ENCODE data around the gene IGF1R. TPM values are rescaled to one million over a fixed set of nuclear protein-coding genes. Genes with fewer than 3 reads are reported as not detected.

The IGF1R gene
- polyA plus RNA-seq, 1 experiment = 21.6 TPM

DNA sequence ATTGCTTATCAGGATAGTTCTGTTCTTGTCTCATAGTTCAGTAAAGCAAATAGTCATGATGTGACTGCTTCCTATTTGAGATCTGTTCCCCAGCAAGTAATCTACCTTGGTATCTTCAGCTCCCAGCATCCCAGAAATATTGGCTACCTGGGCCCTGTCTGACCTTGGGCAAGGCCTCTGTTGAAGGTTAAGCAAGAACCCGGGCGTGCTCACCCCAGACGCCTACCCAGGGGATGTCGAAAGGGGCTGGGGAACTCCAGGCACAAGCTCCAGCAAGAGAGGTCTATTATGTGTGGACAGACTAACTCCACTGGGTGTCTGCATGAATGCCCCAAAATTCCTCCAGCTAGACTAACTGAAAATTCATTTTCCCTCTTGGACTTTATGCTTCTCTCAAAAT, 37.3 kb upstream of the IGF1R start:
- TF ChIP-seq, protein P1, sequence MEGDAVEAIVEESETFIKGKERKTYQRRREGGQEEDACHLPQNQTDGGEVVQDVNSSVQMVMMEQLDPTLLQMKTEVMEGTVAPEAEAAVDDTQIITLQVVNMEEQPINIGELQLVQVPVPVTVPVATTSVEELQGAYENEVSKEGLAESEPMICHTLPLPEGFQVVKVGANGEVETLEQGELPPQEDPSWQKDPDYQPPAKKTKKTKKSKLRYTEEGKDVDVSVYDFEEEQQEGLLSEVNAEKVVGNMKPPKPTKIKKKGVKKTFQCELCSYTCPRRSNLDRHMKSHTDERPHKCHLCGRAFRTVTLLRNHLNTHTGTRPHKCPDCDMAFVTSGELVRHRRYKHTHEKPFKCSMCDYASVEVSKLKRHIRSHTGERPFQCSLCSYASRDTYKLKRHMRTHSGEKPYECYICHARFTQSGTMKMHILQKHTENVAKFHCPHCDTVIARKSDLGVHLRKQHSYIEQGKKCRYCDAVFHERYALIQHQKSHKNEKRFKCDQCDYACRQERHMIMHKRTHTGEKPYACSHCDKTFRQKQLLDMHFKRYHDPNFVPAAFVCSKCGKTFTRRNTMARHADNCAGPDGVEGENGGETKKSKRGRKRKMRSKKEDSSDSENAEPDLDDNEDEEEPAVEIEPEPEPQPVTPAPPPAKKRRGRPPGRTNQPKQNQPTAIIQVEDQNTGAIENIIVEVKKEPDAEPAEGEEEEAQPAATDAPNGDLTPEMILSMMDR (IDR thresholded peaks at IDR 0.05; ENCODE audit: low read depth, low read length) = no peak
- CTCF ChIA-PET = no interaction called here
- H3K4me3 ChIP-seq (ENCODE audit: low read depth, low read length) = no peak overlapping the region
- POLR2A ChIA-PET = no interaction called here
- peaks cover 6% of the 10 kb centered on the region for H3K27me3 ChIP-seq (ENCODE audit: control insufficient read depth, insufficient read depth, low read length)
- no peak for DNase-seq (ENCODE audit: low read depth, low spot score)
- no peaks in the 10 kb centered on the region for H3K9me3 ChIP-seq (ENCODE audit: control insufficient read depth, insufficient read depth, low read length)
- no peak overlapping the region for H3K27ac ChIP-seq (ENCODE audit: low read depth, low read length)

DNA sequence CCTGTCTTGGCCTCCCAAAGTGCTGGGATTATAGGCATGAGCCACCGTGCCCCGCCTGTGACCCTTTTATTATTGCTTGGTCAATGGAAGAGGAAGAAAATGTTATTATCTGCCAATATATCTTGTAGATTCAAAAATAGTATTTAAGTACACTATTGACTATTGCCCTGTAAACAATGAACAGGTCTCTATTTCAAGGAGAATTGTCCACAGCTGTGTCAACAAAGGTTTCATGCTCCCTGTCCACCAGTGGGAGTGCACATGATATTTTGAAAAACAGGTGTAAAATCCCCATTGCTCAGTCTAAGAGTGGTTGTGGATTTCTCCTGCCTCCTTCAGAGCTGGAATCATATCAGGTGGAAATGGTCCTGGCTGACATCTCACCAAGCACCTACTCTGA, 36.5 kb upstream of the IGF1R start:
- ChIA-PET POLR2A (no interaction called here), CTCF (interaction anchor here (0.9 kb wide), 1 partner anchor 602 kb away, joined by 3 read pairs; no protein-coding TSS in a partner anchor)
- peaks cover 9% of the 10 kb centered on the region for H3K27me3 ChIP-seq (ENCODE audit: control insufficient read depth, insufficient read depth, low read length)
- TF ChIP-seq, protein P1 (IDR thresholded peaks at IDR 0.05; ENCODE audit: low read depth, low read length) = no peak
- H3K27ac ChIP-seq (ENCODE audit: low read depth, low read length) = no peak overlapping the region
- no peak overlapping the region for H3K4me3 ChIP-seq (ENCODE audit: low read depth, low read length)
- no peak for DNase-seq (ENCODE audit: low read depth, low spot score)
- no peaks in the 10 kb centered on the region for H3K9me3 ChIP-seq (ENCODE audit: control insufficient read depth, insufficient read depth, low read length)

DNA sequence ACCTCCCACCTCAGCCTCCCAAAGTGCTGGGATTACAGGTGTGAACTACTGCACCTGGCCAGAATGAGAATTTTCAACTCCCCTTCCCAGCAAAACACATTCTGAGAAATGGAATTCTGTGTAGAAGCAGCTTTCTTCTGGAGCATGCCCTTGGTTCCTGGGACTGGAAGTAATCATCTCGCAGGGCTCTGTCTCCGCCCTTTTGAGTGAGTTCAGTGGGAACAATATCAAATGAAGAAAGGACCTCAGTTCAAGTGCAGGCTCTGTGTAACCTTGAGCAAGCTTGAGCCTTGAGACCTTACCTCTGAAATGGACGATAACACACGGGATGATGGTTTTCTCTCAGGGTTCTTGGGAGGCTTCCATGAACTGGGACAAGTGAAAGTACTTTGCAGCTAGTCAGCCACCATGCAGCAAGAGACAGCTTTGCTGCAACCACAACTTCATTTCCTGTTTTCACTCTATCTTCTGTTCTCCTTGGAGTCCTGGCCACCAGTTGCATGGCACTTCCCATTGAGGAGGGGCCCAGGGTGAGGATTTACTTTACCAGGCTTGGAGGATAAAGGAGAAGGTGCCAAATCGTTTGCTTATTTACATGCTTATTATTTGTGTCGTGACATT, 35.7 kb upstream of the IGF1R start:
- CTCF ChIA-PET = interaction anchor here (0.6 to 0.9 kb wide), 2 partner anchors 91 to 601 kb away, joined by 3 read pairs; no protein-coding TSS in a partner anchor

DNA sequence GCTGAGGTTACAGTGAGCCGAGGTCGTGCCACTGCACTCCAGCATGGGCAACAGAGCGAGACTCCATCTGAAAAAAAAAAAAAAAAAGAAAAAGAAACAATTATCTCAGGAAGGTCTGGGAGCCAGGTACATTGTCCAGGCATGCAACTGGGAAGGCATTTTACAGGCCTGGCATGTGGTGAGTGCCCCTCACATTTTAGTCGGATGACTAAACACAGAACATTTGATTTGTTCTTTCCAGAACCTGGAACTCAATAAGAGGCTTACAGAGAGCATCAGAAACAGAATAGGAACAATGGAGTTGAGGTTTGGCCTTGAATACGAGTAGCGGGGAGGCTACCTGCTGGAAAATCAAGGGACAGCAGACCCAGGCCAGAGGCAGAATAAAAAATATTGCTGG, 33.7 kb upstream of the IGF1R start:
- H3K27me3 ChIP-seq (ENCODE audit: control insufficient read depth, insufficient read depth, low read length) = peaks cover 14% of the 10 kb centered on the region
- no peak overlapping the region for H3K4me3 ChIP-seq (ENCODE audit: low read depth, low read length)
- TF ChIP-seq, protein P1 (IDR thresholded peaks at IDR 0.05; ENCODE audit: low read depth, low read length) = no peak
- POLR2A ChIA-PET = no interaction called here
- no peaks in the 10 kb centered on the region for H3K9me3 ChIP-seq (ENCODE audit: control insufficient read depth, insufficient read depth, low read length)
- CTCF ChIA-PET = interaction anchor here (0.7 to 1.0 kb wide), 3 partner anchors 162 to 501 kb away, joined by 3 to 4 read pairs (median 4); no protein-coding TSS in a partner anchor
- no peak overlapping the region for H3K27ac ChIP-seq (ENCODE audit: low read depth, low read length)
- no peak for DNase-seq (ENCODE audit: low read depth, low spot score)

More for the DNA sequence above, 35.7 kb upstream of the IGF1R start:
- H3K27me3 ChIP-seq (ENCODE audit: control insufficient read depth, insufficient read depth, low read length) = peaks cover 9% of the 10 kb centered on the region
- H3K9me3 ChIP-seq (ENCODE audit: control insufficient read depth, insufficient read depth, low read length) = no peaks in the 10 kb centered on the region
- DNase-seq (ENCODE audit: low read depth, low spot score) = no peak
- POLR2A ChIA-PET = no interaction called here
- TF ChIP-seq, protein P1 (IDR thresholded peaks at IDR 0.05; ENCODE audit: low read depth, low read length) = no peak
- no peak overlapping the region for H3K27ac ChIP-seq (ENCODE audit: low read depth, low read length)
- H3K4me3 ChIP-seq (ENCODE audit: low read depth, low read length) = no peak overlapping the region

DNA sequence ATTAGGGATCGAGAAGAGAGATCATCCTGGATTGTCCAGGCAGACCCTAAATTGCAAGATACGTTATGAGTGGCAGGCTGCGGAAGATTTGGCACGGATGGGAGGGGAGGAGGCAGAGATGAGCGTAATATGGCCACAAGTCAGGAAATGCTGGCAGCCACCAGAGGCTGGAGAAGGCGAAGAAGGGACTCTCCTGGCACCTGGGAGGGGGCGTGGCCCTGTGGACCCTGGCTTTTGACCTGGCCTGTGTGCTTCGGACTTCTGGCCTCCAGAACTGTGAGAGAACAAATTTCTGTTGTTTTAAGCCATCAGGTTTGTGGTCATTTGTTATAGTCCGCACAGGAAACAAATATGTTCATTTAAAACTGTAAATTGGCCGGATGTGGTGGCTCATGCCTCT, 31.9 kb upstream of the IGF1R start:
- Histone ChIP-seq H3K27me3 (ENCODE audit: control insufficient read depth, insufficient read depth, low read length) (peaks cover 21% of the 10 kb centered on the region), H3K9me3 (ENCODE audit: control insufficient read depth, insufficient read depth, low read length) (no peaks in the 10 kb centered on the region), H3K27ac (ENCODE audit: low read depth, low read length) (no peak overlapping the region), H3K4me3 (ENCODE audit: low read depth, low read length) (no peak overlapping the region)
- CTCF ChIA-PET = no interaction called here
- POLR2A ChIA-PET = no interaction called here
- DNase-seq (ENCODE audit: low read depth, low spot score) = no peak
- TF ChIP-seq, protein P1 (IDR thresholded peaks at IDR 0.05; ENCODE audit: low read depth, low read length) = no peak

All from AG04450 (cell line).